HG03060 (cell line): ENCODE results near the gene NLGN1.
"Not testable (repeated sequence)": the region's sequence is repeated elsewhere in the genome, so short reads cannot be mapped to it uniquely, and the experiment has no call there.

Experiments used
- ATAC-seq: cut with Tn5 transposase; IDR thresholded peaks from one replicate; pipeline ENCODE4 v1.9.1; 2021; ENCODE audit warnings: low read depth, moderate number of reproducible peaks; ENCODE audit not compliant: unreplicated experiment

NLGN1 gene

GRCh38 chr3:173429076-173429475 lies 31.5 kb downstream of the NLGN1 start:
- no peak for ATAC-seq

- ATAC-seq, result no peak
Measured at GRCh38 chr3:173429527-173429926, 32.0 kb downstream of the NLGN1 start.

GRCh38 chr3:173430576-173430975 lies 33.0 kb downstream of the NLGN1 start:
- ATAC-seq, result no peak

- no peak for ATAC-seq
Measured at GRCh38 chr3:173439004-173439403, 41.5 kb downstream of the NLGN1 start.

GRCh38 chr3:173440514-173440913 lies 43.0 kb downstream of the NLGN1 start:
- no peak for ATAC-seq

GRCh38 chr3:173451561-173451960 lies 54.0 kb downstream of the NLGN1 start:
- not testable (repeated sequence) for ATAC-seq

GRCh38 chr3:173463250-173463649 lies 65.7 kb downstream of the NLGN1 start:
- ATAC-seq, result no peak

GRCh38 chr3:173465112-173465511 lies 67.6 kb downstream of the NLGN1 start:
- ATAC-seq, result no peak

GRCh38 chr3:173465898-173466678 lies 68.5 kb downstream of the NLGN1 start:
- ATAC-seq, result no peak

- no peak for ATAC-seq
Measured at GRCh38 chr3:173467501-173467900, 70.0 kb downstream of the NLGN1 start.

- no peak for ATAC-seq
Measured at GRCh38 chr3:173473237-173473636, 75.7 kb downstream of the NLGN1 start.

GRCh38 chr3:173479301-173479700 lies 81.8 kb downstream of the NLGN1 start:
- ATAC-seq, result no peak

- no peak for ATAC-seq
Measured at GRCh38 chr3:173501931-173502489, 104.5 kb downstream of the NLGN1 start.

GRCh38 chr3:173502983-173503568 lies 105.5 kb downstream of the NLGN1 start:
- ATAC-seq, result no peak

- ATAC-seq, result no peak
Measured at GRCh38 chr3:173510565-173510964, 113.0 kb downstream of the NLGN1 start.

GRCh38 chr3:173513123-173513522 lies 115.6 kb downstream of the NLGN1 start:
- ATAC-seq, result peak; percentile 58

- ATAC-seq, result no peak
Measured at GRCh38 chr3:173529062-173529711, 131.6 kb downstream of the NLGN1 start.

- ATAC-seq, result no peak
Measured at GRCh38 chr3:173531602-173532001, 134.1 kb downstream of the NLGN1 start.

GRCh38 chr3:173538410-173538809 lies 140.9 kb downstream of the NLGN1 start:
- no peak for ATAC-seq

GRCh38 chr3:173545590-173545989 lies 148.0 kb downstream of the NLGN1 start:
- ATAC-seq, result not testable (repeated sequence)

GRCh38 chr3:173547070-173547469 lies 149.5 kb downstream of the NLGN1 start:
- ATAC-seq, result no peak
